K562 (cell line): ENCODE data around the gene ZNF45. TPM values are rescaled to one million over a fixed set of nuclear protein-coding genes. Genes with fewer than 3 reads are reported as not detected.
A peak's percentile ranks its signal among the peaks of the same experiment; 100 is the strongest.

ENCODE experiments used
- CEBPG ChIP-seq, 3 experiments: fragments of 200-800 bp in 1 of 3; sonication (Bioruptor generic) in 1 of 3; sonication (generic) in 1 of 3; formaldehyde crosslinking in 1 of 3; IDR thresholded peaks in 2 of 3; conservative IDR thresholded peaks in 1 of 3; 2 replicates each; pipeline versions ENCODE4 v1.6.1 to v1.8.0; 2016 to 2022; ENCODE audit warnings: missing compliant biosample characterization in 2 of 3, missing genetic modification characterization in 2 of 3, mild to moderate bottlenecking in 1 of 3, missing genetic modification reagents in 1 of 3
- ILF3 ChIP-seq: fragments of 450-650 bp; IDR thresholded peaks from 2 replicates; pipeline ENCODE4 v1.6.1; 2018; ENCODE audit warnings: antibody characterized with exemption, mild to moderate bottlenecking, moderate library complexity, borderline replicate concordance
- polyA plus RNA-seq, 8 experiments: library from polyadenylated mRNA; depleted of rRNA in 4 of 8; stranded (reverse) in 5 of 8; unstranded in 3 of 8; fragments of >200 nt; fragmentation: Nextera tagmentation in 2 of 8; fragmentation: Illumina TruSeq in 1 of 8; extraction: Ambion mirVana in 2 of 8; extraction: Trizol in 1 of 8; gene quantifications; 2 replicates each; pipeline versions ENCODE4 v1.2.1 to v1.2.3, GENCODE V29; 2011 to 2014; ENCODE audit warnings: inconsistent platforms in 1 of 8, missing spikeins in 1 of 8
- total RNA-seq, 7 experiments: library from RNA; depleted of rRNA in 6 of 7; stranded (reverse); fragments of >200 nt in 6 of 7; fragmentation: Illumina TruSeq in 2 of 7; extraction: Trizol in 2 of 7; gene quantifications; 2 replicates each; pipeline versions ENCODE4 v1.2.1 to v1.2.3, GENCODE V29; 2011 to 2021; ENCODE audit warnings: low replicate concordance in 1 of 7
- TF ChIP-seq, protein P1 (sequence below): sonication (generic); formaldehyde crosslinking; IDR thresholded peaks from 2 replicates; pipeline ENCODE4 v1.8.1; 2022; ENCODE audit warnings: missing genetic modification reagents
- TF ChIP-seq, protein P2 (sequence below): sonication (generic); formaldehyde crosslinking; IDR thresholded peaks from 2 replicates; pipeline ENCODE4 v1.8.1; 2023; ENCODE audit warnings: missing genetic modification reagents, mild to moderate bottlenecking, borderline replicate concordance

Gene ZNF45
- total and polyA plus RNA-seq, 9 of the 15 experiments (the other 6 are each of a cell fraction or from before 2014, with no cell fraction given): 2.6 to 10.6 (median 9.4) TPM

DNA sequence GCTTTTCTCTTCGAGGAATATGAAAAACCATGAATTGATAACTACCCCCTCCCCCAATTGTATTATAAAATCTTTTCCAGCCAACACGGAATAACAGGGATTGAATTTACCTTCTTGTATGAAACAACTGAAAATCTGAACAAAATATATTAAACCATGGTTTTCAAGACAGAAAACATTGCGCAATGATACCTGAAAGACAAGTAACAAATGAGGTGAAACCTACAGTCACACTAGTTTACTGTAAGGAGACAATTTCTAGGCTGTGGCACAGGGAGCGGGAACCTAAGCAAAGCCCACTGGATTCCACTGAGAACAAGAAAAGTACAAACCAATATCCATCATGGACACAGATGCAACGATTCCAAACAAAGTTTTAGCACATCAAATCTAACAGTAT, 54.6 kb downstream of the ZNF45 start (continued):
- no peak for TF ChIP-seq CEBPG (CRISPR knock-in tag; IDR thresholded peaks at IDR 0.05)
- TF ChIP-seq CEBPG (tag; conservative IDR thresholded peaks at IDR 0.05 in 1 of 2, IDR thresholded peaks at IDR 0.05 in 1 of 2): peak; percentile 53 to 92; a peak in 3 of 4 replicates
- TF ChIP-seq, protein P1, sequence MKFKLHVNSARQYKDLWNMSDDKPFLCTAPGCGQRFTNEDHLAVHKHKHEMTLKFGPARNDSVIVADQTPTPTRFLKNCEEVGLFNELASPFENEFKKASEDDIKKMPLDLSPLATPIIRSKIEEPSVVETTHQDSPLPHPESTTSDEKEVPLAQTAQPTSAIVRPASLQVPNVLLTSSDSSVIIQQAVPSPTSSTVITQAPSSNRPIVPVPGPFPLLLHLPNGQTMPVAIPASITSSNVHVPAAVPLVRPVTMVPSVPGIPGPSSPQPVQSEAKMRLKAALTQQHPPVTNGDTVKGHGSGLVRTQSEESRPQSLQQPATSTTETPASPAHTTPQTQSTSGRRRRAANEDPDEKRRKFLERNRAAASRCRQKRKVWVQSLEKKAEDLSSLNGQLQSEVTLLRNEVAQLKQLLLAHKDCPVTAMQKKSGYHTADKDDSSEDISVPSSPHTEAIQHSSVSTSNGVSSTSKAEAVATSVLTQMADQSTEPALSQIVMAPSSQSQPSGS: no peak
- TF ChIP-seq, protein P2, sequence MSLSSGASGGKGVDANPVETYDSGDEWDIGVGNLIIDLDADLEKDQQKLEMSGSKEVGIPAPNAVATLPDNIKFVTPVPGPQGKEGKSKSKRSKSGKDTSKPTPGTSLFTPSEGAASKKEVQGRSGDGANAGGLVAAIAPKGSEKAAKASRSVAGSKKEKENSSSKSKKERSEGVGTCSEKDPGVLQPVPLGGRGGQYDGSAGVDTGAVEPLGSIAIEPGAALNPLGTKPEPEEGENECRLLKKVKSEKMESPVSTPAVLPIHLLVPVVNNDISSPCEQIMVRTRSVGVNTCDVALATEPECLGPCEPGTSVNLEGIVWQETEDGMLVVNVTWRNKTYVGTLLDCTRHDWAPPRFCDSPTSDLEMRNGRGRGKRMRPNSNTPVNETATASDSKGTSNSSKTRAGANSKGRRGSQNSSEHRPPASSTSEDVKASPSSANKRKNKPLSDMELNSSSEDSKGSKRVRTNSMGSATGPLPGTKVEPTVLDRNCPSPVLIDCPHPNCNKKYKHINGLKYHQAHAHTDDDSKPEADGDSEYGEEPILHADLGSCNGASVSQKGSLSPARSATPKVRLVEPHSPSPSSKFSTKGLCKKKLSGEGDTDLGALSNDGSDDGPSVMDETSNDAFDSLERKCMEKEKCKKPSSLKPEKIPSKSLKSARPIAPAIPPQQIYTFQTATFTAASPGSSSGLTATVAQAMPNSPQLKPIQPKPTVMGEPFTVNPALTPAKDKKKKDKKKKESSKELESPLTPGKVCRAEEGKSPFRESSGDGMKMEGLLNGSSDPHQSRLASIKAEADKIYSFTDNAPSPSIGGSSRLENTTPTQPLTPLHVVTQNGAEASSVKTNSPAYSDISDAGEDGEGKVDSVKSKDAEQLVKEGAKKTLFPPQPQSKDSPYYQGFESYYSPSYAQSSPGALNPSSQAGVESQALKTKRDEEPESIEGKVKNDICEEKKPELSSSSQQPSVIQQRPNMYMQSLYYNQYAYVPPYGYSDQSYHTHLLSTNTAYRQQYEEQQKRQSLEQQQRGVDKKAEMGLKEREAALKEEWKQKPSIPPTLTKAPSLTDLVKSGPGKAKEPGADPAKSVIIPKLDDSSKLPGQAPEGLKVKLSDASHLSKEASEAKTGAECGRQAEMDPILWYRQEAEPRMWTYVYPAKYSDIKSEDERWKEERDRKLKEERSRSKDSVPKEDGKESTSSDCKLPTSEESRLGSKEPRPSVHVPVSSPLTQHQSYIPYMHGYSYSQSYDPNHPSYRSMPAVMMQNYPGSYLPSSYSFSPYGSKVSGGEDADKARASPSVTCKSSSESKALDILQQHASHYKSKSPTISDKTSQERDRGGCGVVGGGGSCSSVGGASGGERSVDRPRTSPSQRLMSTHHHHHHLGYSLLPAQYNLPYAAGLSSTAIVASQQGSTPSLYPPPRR (CRISPR knock-in tag): no peak
- TF ChIP-seq ILF3: no peak
